H1 (cell line): ENCODE results near the gene C1D. TPM values are rescaled to one million over a fixed set of nuclear protein-coding genes. Genes with fewer than 3 reads are reported as not detected.

Experiments
- SIN3A ChIP-seq, 2 experiments: IDR thresholded peaks in 1 of 2; conservative IDR thresholded peaks in 1 of 2; 2 replicates each; pipeline ENCODE4 v1.6.1; 2011 to 2012; ENCODE audit warnings: low read length in 2 of 2, improper control_type of control experiment in 1 of 2, low read depth in 1 of 2, mild to moderate bottlenecking in 1 of 2
- TAF7 ChIP-seq: optimal IDR thresholded peaks from 2 replicates; pipeline ENCODE3; 2011; ENCODE audit warnings: low read depth, mild to moderate bottlenecking, inconsistent platforms, low read length, moderate library complexity, borderline replicate concordance
- TBP ChIP-seq: IDR thresholded peaks from 2 replicates; pipeline ENCODE4 v1.6.1; 2011; ENCODE audit warnings: low read depth, low read length, improper control_type of control experiment
- polyA plus RNA-seq, 7 experiments: library from polyadenylated mRNA; depleted of rRNA in 3 of 7; stranded (reverse) in 5 of 7; unstranded in 2 of 7; fragments of >200 nt in 5 of 7; fragments of 200-250 nt in 2 of 7; gene quantifications; 1 replicate in 5 of 7; 2 replicates in 1 of 7; 4 replicates in 1 of 7; pipeline versions ENCODE4 v1.2.1 to v1.2.3, GENCODE V29; 2011 to 2013; ENCODE audit warnings: missing spikeins in 2 of 7, mixed read lengths in 2 of 7
- total RNA-seq: library from RNA; stranded (reverse); fragmentation: NEBNext Ultra II Directional; extraction: Animal tissue kit (Norgen Biotek cat#: 25700); gene quantifications from 2 replicates; pipeline ENCODE4 v1.2.1, GENCODE V29; 2021

Gene C1D
- total and polyA plus RNA-seq, 2 of the 8 experiments (the other 6 are each of a cell fraction or from before 2014, with no cell fraction given) = 17.5 to 24.1 TPM

DNA sequence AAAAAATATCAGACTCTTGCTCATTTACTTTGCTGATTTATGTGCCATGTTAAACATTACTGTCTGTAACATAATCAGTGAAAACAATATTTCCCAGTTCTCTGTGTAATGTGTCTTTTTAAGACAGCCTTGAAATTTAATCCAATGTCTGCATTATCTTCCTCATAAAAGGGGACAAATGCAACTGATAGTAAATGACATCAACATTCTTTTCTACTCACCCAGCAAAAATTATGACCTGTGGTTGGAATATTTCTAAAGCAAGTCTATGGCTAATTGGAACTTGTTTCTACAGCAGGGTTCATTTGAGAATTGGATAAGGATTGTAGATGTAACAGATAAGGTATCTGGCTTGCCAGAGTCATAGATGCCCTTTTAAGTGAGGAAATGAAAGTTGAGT, 34.8 kb downstream of the C1D start (continued):
- TF ChIP-seq SIN3A (conservative IDR thresholded peaks at IDR 0.05 in 1 of 2, IDR thresholded peaks at IDR 0.05 in 1 of 2; ENCODE audit: low read depth in 1 of 2, low read length in 2 of 2) = no peak
- no peak for TF ChIP-seq TAF7
- TF ChIP-seq TBP = no peak
